B cell (primary cell): ENCODE measurements around the gene PKNOX1. TPM values are rescaled to one million over a fixed set of nuclear protein-coding genes. Genes with fewer than 3 reads are reported as not detected.

Experiments
- ATAC-seq: fragments of 200-7000 bp; cut with Tn5 transposase; one replicate; pipeline ENCODE4 v1.10.0; 2021; ENCODE audit warnings: low read depth, mild to moderate bottlenecking, moderate number of reproducible peaks, moderate library complexity
- CTCF ChIA-PET: fragments of 350-600 bp; sonication (Branson Sonifier 250); formaldehyde crosslinking; loops from one replicate; lab custom pipeline; 2021; ENCODE audit warnings: antibody characterized with exemption, inconsistent platforms; lab: Charles Lee
- POLR2A ChIA-PET: fragments of 350-600 bp; sonication (Branson Sonifier 250); formaldehyde crosslinking; loops from one replicate; lab custom pipeline; 2021; ENCODE audit warnings: antibody characterized with exemption; lab: Charles Lee
- DNase-seq: peaks from one replicate; pipeline ENCODE4 v3.0.0; 2013
- H2AFZ ChIP-seq: 2 replicates; pipeline ENCODE4 v1.6.1; 2012; ENCODE audit warnings: mild to moderate bottlenecking, low read depth, low read length; ENCODE audit not compliant: insufficient read depth, poor library complexity, severe bottlenecking
- H3K27ac ChIP-seq, 2 donors: 1 replicate in 1 of 2; 2 replicates in 1 of 2; pipeline ENCODE4 v1.5.1; 2012 to 2013; ENCODE audit warnings: low read length in 2 of 2, mild to moderate bottlenecking in 2 of 2, moderate library complexity in 1 of 2
- H3K27me3 ChIP-seq, 4 experiments: fragments of 200-600 bp in 1 of 4; sonication (generic) in 1 of 4; replicated peaks in 1 of 4; 1 replicate in 2 of 4; 2 replicates in 2 of 4; pipeline versions ENCODE4 v1.6.1 to v1.7.0; 2013 to 2016; ENCODE audit warnings: low read length in 3 of 4, mild to moderate bottlenecking in 2 of 4, mixed read lengths in 1 of 4, moderate library complexity in 1 of 4; ENCODE audit not compliant: insufficient read depth in 4 of 4, control insufficient read depth in 3 of 4; ENCODE audit errors: control extremely low read depth in 1 of 4
- H3K36me3 ChIP-seq, 2 experiments: replicated peaks in 1 of 2; 1 replicate in 1 of 2; 2 replicates in 1 of 2; pipeline versions ENCODE4 v1.6.1 to v1.7.1; 2013; ENCODE audit warnings: low read length in 1 of 2; ENCODE audit not compliant: insufficient read depth in 2 of 2, control insufficient read depth in 1 of 2; ENCODE audit errors: control extremely low read depth in 1 of 2, extremely low read depth in 1 of 2
- H3K4me1 ChIP-seq, 2 donors: fragments of 200-600 bp in 1 of 2; sonication (generic) in 1 of 2; 1 replicate in 1 of 2; 2 replicates in 1 of 2; pipeline versions ENCODE4 v1.5.1 to v1.6.1; 2013 to 2017; ENCODE audit warnings: low read length in 2 of 2; ENCODE audit not compliant: control insufficient read depth in 2 of 2, insufficient read depth in 2 of 2
- H3K4me2 ChIP-seq: replicated peaks from 2 replicates; pipeline ENCODE3; 2012; ENCODE audit warnings: mild to moderate bottlenecking, low read depth, low read length; ENCODE audit not compliant: poor library complexity, severe bottlenecking
- H3K4me3 ChIP-seq, 5 experiments: fragments of 200-600 bp in 1 of 5; sonication (generic) in 1 of 5; 1 replicate in 3 of 5; 2 replicates in 2 of 5; pipeline versions ENCODE4 v1.5.1 to v1.7.0; 2011 to 2016; ENCODE audit warnings: low read length in 4 of 5, mild to moderate bottlenecking in 4 of 5, low read depth in 2 of 5, control low read depth in 1 of 5, moderate library complexity in 1 of 5; ENCODE audit not compliant: insufficient read depth in 1 of 5; ENCODE audit errors: control extremely low read depth in 1 of 5, extremely low read depth in 1 of 5
- H3K79me2 ChIP-seq: fragments of 200-600 bp; sonication (generic); one replicate; pipeline ENCODE4 v1.6.0; 2016; ENCODE audit warnings: low read length; ENCODE audit not compliant: control insufficient read depth, insufficient read depth
- H3K9ac ChIP-seq: fragments of 200-600 bp; sonication (generic); 2 replicates; pipeline ENCODE4 v1.6.1; 2017; ENCODE audit warnings: mild to moderate bottlenecking, low read length, moderate library complexity
- H3K9me3 ChIP-seq, 3 donors: one replicate each; pipeline versions ENCODE4 v1.6.1 to v1.7.1; 2013; ENCODE audit warnings: low read length in 2 of 3; ENCODE audit not compliant: control insufficient read depth in 2 of 3, insufficient read depth in 1 of 3; ENCODE audit errors: control extremely low read depth in 1 of 3
- H4K20me1 ChIP-seq: 2 replicates; pipeline ENCODE4 v1.6.0; 2012; ENCODE audit warnings: mild to moderate bottlenecking, low read length; ENCODE audit not compliant: insufficient read depth, control insufficient read depth, poor library complexity, severe bottlenecking
- H3K27ac Mint-ChIP-seq: one replicate; pipeline ENCODE4 v1.8.0; 2021; ENCODE audit warnings: mixed read lengths
- H3K27me3 Mint-ChIP-seq: one replicate; pipeline ENCODE4 v1.8.0; 2021; ENCODE audit warnings: mixed read lengths
- H3K4me1 Mint-ChIP-seq: one replicate; pipeline ENCODE4 v1.8.0; 2021; ENCODE audit warnings: mixed read lengths
- H3K4me3 Mint-ChIP-seq: one replicate; pipeline ENCODE4 v1.8.0; 2021; ENCODE audit warnings: mixed read lengths
- H3K9me3 Mint-ChIP-seq: one replicate; pipeline ENCODE4 v1.8.0; 2022; ENCODE audit warnings: mixed read lengths; ENCODE audit not compliant: insufficient read depth
- EZH2 ChIP-seq: IDR thresholded peaks from 2 replicates; pipeline ENCODE4 v1.6.1; 2012; ENCODE audit warnings: borderline replicate concordance, low read depth, mild to moderate bottlenecking, moderate library complexity, low read length; ENCODE audit not compliant: insufficient read depth, poor library complexity, severe bottlenecking
- WGBS: methylation state at CpG from one replicate; pipeline ENCODE4 v1.1.5; 2013; ENCODE audit warnings: missing lambda C conversion rate; ENCODE audit not compliant: insufficient coverage; 5-methylcytosine and 5-hydroxymethylcytosine counted together
- intact Hi-C: fragments of 100-400 bp; cut with micrococcal nuclease; formaldehyde crosslinking; loops from one replicate; pipeline ENCODE4 v1.10.0; 2022
- polyA plus RNA-seq: library from polyadenylated mRNA; depleted of rRNA; stranded (reverse); fragments of >200 nt; gene quantifications from 2 replicates; pipeline ENCODE4 v1.2.3, GENCODE V29; 2012
- total RNA-seq, 2 donors: library from RNA; stranded (reverse); fragments of 120-200 nt in 1 of 2; gene quantifications; 1 replicate in 1 of 2; 2 replicates in 1 of 2; pipeline versions ENCODE4 v1.2.3 to v1.2.4, GENCODE V29; 2013 to 2022
- TF ChIP-seq, protein P1 (sequence below): fragments of 200-600 bp; IDR thresholded peaks from one replicate; pipeline ENCODE4 v1.8.0; 2022; ENCODE audit warnings: antibody characterized with exemption, mild to moderate bottlenecking

Gene PKNOX1
- total and polyA plus RNA-seq, 2 donors (not counting 1 experiment from before 2014, with no cell fraction given): 7.6 to 29.5 TPM

- H3K36me3 ChIP-seq: no peaks in the 10 kb centered on the region
- no peak overlapping the region for H3K9ac ChIP-seq
- H3K27ac ChIP-seq: no peak overlapping the region
- H3K4me3 ChIP-seq: no peak overlapping the region
- peaks cover 18 to 19% of the 10 kb centered on the region in 2 donors for H3K4me1 ChIP-seq
- H3K27me3 ChIP-seq: no peaks in the 10 kb centered on the region
- peaks cover 37% of the 10 kb centered on the region for H3K4me1 Mint-ChIP-seq
- H3K79me2 ChIP-seq: peaks cover 71% of the 10 kb centered on the region
- H3K9me3 ChIP-seq: no peaks in the 10 kb centered on the region
- no peak for ATAC-seq
- intact Hi-C loops: no loop called here
- TF ChIP-seq, protein P1, sequence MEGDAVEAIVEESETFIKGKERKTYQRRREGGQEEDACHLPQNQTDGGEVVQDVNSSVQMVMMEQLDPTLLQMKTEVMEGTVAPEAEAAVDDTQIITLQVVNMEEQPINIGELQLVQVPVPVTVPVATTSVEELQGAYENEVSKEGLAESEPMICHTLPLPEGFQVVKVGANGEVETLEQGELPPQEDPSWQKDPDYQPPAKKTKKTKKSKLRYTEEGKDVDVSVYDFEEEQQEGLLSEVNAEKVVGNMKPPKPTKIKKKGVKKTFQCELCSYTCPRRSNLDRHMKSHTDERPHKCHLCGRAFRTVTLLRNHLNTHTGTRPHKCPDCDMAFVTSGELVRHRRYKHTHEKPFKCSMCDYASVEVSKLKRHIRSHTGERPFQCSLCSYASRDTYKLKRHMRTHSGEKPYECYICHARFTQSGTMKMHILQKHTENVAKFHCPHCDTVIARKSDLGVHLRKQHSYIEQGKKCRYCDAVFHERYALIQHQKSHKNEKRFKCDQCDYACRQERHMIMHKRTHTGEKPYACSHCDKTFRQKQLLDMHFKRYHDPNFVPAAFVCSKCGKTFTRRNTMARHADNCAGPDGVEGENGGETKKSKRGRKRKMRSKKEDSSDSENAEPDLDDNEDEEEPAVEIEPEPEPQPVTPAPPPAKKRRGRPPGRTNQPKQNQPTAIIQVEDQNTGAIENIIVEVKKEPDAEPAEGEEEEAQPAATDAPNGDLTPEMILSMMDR: no peak
- H3K27me3 Mint-ChIP-seq: no peaks in the 10 kb centered on the region
- no peak overlapping the region for H3K4me3 Mint-ChIP-seq
- H4K20me1 ChIP-seq: peaks cover 32% of the 10 kb centered on the region
- POLR2A ChIA-PET: no interaction called here
- H3K4me2 ChIP-seq: peak overlapping the region; percentile 19
- no peak for DNase-seq
- no peaks in the 10 kb centered on the region for H3K9me3 Mint-ChIP-seq
- peak overlapping the region; percentile 16 for H3K27ac Mint-ChIP-seq
- 59% methylated on average over 3 of the region's 10 CpGs for WGBS
- CTCF ChIA-PET: no interaction called here
- no peak overlapping the region for H2AFZ ChIP-seq
Observed at GRCh38 chr21:42980312-42981213, 6.2 kb downstream of the PKNOX1 start.

DNA sequence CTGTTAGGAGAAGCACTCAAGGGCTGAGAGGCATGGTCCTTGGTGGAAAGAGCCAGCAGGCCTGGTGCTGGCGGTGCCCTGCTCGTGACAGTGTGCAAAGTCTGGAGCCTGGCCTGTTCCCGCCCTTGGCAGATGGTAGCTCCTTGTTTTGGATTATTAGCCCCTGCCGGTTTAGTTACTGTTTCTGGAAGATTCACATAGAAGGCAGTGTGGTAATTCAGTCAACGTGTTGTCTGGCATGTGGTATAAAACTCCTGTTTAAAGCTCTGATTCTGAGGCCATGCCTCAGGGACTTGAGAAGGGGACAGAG, 6.8 kb downstream of the PKNOX1 start:
- Histone ChIP-seq H3K27me3 (no peaks in the 10 kb centered on the region), H3K27ac (no peak overlapping the region), H3K4me3 (no peak overlapping the region), H3K4me1 (peaks cover 12 to 13% of the 10 kb centered on the region in 2 donors), H4K20me1 (peaks cover 34% of the 10 kb centered on the region), H3K36me3 (no peaks in the 10 kb centered on the region), H2AFZ (no peak overlapping the region), H3K9me3 (no peaks in the 10 kb centered on the region), H3K79me2 (peaks cover 77% of the 10 kb centered on the region), H3K9ac (no peak overlapping the region), H3K4me2 (peak overlapping the region; percentile 19)
- 96% methylated on average over 4 of the region's 5 CpGs for WGBS
- intact Hi-C loops: no loop called here
- TF ChIP-seq EZH2: no peak
- TF ChIP-seq, protein P1: no peak
- POLR2A ChIA-PET: no interaction called here
- no peak overlapping the region for H3K27ac Mint-ChIP-seq
- no peak overlapping the region for H3K4me3 Mint-ChIP-seq
- ATAC-seq (no peak), DNase-seq (no peak)
- CTCF ChIA-PET: no interaction called here
- peaks cover 33% of the 10 kb centered on the region for H3K4me1 Mint-ChIP-seq
- H3K27me3 Mint-ChIP-seq: no peaks in the 10 kb centered on the region
- no peaks in the 10 kb centered on the region for H3K9me3 Mint-ChIP-seq
